ENCODE measurements around the gene SMIM35.

SMIM35 gene

GRCh38 chr11:118005224-118006152 is 81.3 kb downstream of the SMIM35 start:
- Histone ChIP-seq H3K79me2 (ENCODE audit: low read length) (peaks cover 4% of the 10 kb centered on the region; the same call in 1 of the 2 replicates), H3K27me3 (ENCODE audit: low read depth, low read length) (no peaks in the 10 kb centered on the region), H3K4me3 (ENCODE audit: low read length) (no peak overlapping the region), H3K4me2 (ENCODE audit: low read length) (peak overlapping the region; percentile 44; the same call in 1 of the 2 replicates), H3K36me3 (replicated peaks; ENCODE audit: low read depth, low read length) (peaks cover 37% of the 10 kb centered on the region), H2AFZ (ENCODE audit: low read depth, low read length) (no peak overlapping the region), H3K27ac (ENCODE audit: low read length) (peak overlapping the region; percentile 95), H3K4me1 (ENCODE audit: low read length) (peaks cover 91% of the 10 kb centered on the region), H4K20me1 (ENCODE audit: insufficient read depth, low read length) (no peaks in the 10 kb centered on the region), H3K9me3 (ENCODE audit: insufficient read depth, low read length) (no peaks in the 10 kb centered on the region), H3K9ac (ENCODE audit: low read length) (peak overlapping the region; percentile 97; the same call in 1 of the 2 replicates)
- TF ChIP-seq EZH2phosphoT487 (IDR thresholded peaks at IDR 0.05; ENCODE audit: low read depth) (no peak), CTCF (IDR thresholded peaks at IDR 0.05; ENCODE audit: low read depth, low read length) (peak; percentile 19; the same call in 1 of the 2 replicates)

- peaks cover 12% of the 10 kb centered on the region for H3K79me2 ChIP-seq (ENCODE audit: low read length)
- peaks cover 90% of the 10 kb centered on the region for H3K4me1 ChIP-seq (ENCODE audit: low read length)
- H2AFZ ChIP-seq (ENCODE audit: low read depth, low read length): no peak overlapping the region
- no peaks in the 10 kb centered on the region for H3K9me3 ChIP-seq (ENCODE audit: insufficient read depth, low read length)
- H3K36me3 ChIP-seq (replicated peaks; ENCODE audit: low read depth, low read length): peaks cover 45% of the 10 kb centered on the region
- no peaks in the 10 kb centered on the region for H4K20me1 ChIP-seq (ENCODE audit: insufficient read depth, low read length)
- no peak overlapping the region for H3K4me3 ChIP-seq (ENCODE audit: low read length)
- TF ChIP-seq EZH2phosphoT487 (IDR thresholded peaks at IDR 0.05; ENCODE audit: low read depth): no peak
- TF ChIP-seq CTCF (IDR thresholded peaks at IDR 0.05; ENCODE audit: low read depth, low read length): no peak
- H3K27ac ChIP-seq (ENCODE audit: low read length): peak overlapping the region; percentile 95
- no peak overlapping the region for H3K4me2 ChIP-seq (ENCODE audit: low read length)
- H3K9ac ChIP-seq (ENCODE audit: low read length): peak overlapping the region; percentile 97; the same call in 1 of the 2 replicates
- H3K27me3 ChIP-seq (ENCODE audit: low read depth, low read length): no peaks in the 10 kb centered on the region
Measured at GRCh38 chr11:118004543-118005223, 82.1 kb downstream of the SMIM35 start.

DNA sequence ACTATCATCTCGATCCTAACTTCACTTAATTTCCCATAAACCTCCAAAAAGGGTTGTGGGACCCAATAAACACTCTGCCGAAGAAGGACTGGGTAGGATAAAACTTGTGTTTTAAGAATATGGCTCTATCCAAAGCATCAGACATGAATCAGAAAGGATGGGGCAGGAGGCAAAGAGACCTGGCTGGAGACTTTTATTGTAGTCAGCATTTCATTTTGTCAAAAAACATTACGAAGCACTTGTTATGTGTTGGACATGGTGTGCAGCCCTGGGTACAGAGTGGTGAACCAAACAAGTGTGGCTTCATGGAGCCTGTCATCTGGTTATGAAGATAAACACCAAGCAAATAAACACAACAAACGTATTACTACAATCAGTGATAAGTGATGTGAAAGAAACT is 83.3 kb downstream of the SMIM35 start:
- Histone ChIP-seq H3K27ac (ENCODE audit: low read length) (peak overlapping the region; percentile 95), H3K79me2 (ENCODE audit: low read length) (peaks cover 24% of the 10 kb centered on the region), H3K4me1 (ENCODE audit: low read length) (peaks cover 90% of the 10 kb centered on the region)

More for the DNA sequence above, 83.3 kb downstream of the SMIM35 start:
- TF ChIP-seq EZH2phosphoT487 (IDR thresholded peaks at IDR 0.05; ENCODE audit: low read depth) (no peak), CTCF (IDR thresholded peaks at IDR 0.05; ENCODE audit: low read depth, low read length) (no peak)
- Histone ChIP-seq H3K9ac (ENCODE audit: low read length) (no peak overlapping the region), H3K9me3 (ENCODE audit: insufficient read depth, low read length) (no peaks in the 10 kb centered on the region), H3K4me3 (ENCODE audit: low read length) (no peak overlapping the region), H3K27me3 (ENCODE audit: low read depth, low read length) (no peaks in the 10 kb centered on the region), H4K20me1 (ENCODE audit: insufficient read depth, low read length) (0 out of 2 replicates have a peak, but pooled peaks cover 7% of the 10 kb centered on the region), H3K36me3 (replicated peaks; ENCODE audit: low read depth, low read length) (peaks cover 57% of the 10 kb centered on the region), H3K4me2 (ENCODE audit: low read length) (no peak overlapping the region), H2AFZ (ENCODE audit: low read depth, low read length) (no peak overlapping the region)
